Measurements from ENCODE around the gene LMAN2.
A peak's percentile ranks its signal among the peaks of the same experiment; 100 is the strongest.

- TF ChIP-seq CTCF (IDR thresholded peaks at IDR 0.05) (peak; percentile 28 to 59 (median 42)), POLR2A (IDR thresholded peaks at IDR 0.05) (no peak)
Observed at GRCh38 chr5:177382423-177383029, 31.1 kb upstream of the LMAN2 start.

All from right lobe of liver (tissue), 4 donors.